HepG2 (cell line): Measurements from ENCODE around the gene GLRX5. TPM values are rescaled to one million over a fixed set of nuclear protein-coding genes. Genes with fewer than 3 reads are reported as not detected.

ENCODE experiments used
- ARHGAP35 ChIP-seq: sonication (generic); formaldehyde crosslinking; IDR thresholded peaks from 2 replicates; pipeline ENCODE4 v1.9.0; 2022; ENCODE audit warnings: mild to moderate bottlenecking, inconsistent platforms, moderate library complexity, missing genetic modification reagents, borderline replicate concordance
- BHLHE40 ChIP-seq: IDR thresholded peaks from 2 replicates; pipeline ENCODE4 v1.6.1; 2011; ENCODE audit warnings: low read length, improper control_type of control experiment
- FOXO4 ChIP-seq: sonication (generic); formaldehyde crosslinking; conservative IDR thresholded peaks from 2 replicates; pipeline ENCODE4 v1.8.1; 2023; ENCODE audit warnings: missing genetic modification reagents
- KAT8 ChIP-seq: IDR thresholded peaks from 2 replicates; pipeline ENCODE4 v1.6.1; 2016; ENCODE audit warnings: missing genetic modification reagents, missing compliant biosample characterization
- KDM2A ChIP-seq: sonication (generic); formaldehyde crosslinking; IDR thresholded peaks from 2 replicates; pipeline ENCODE4 v1.4.0; 2020; ENCODE audit warnings: low read depth, missing genetic modification reagents, borderline replicate concordance
- KDM5B ChIP-seq: sonication (generic); formaldehyde crosslinking; IDR thresholded peaks from 2 replicates; pipeline ENCODE4 v1.4.0; 2020; ENCODE audit warnings: missing genetic modification reagents, mild to moderate bottlenecking, borderline replicate concordance
- KLF15 ChIP-seq: sonication (generic); formaldehyde crosslinking; IDR thresholded peaks from 2 replicates; pipeline ENCODE4 v1.8.1; 2023; ENCODE audit warnings: borderline replicate concordance, mild to moderate bottlenecking, inconsistent platforms, missing genetic modification reagents, mixed read lengths
- MTF1 ChIP-seq: sonication (generic); formaldehyde crosslinking; IDR thresholded peaks from 2 replicates; pipeline ENCODE4 v1.5.0; 2020; ENCODE audit warnings: missing genetic modification reagents
- MZF1 ChIP-seq: sonication (generic); formaldehyde crosslinking; IDR thresholded peaks from 2 replicates; pipeline ENCODE4 v1.8.1; 2023; ENCODE audit warnings: mild to moderate bottlenecking, missing genetic modification reagents, borderline replicate concordance
- ZBTB10 ChIP-seq: sonication (generic); formaldehyde crosslinking; IDR thresholded peaks from 2 replicates; pipeline ENCODE4 v1.4.0; 2020; ENCODE audit warnings: missing genetic modification reagents, borderline replicate concordance
- ZNF224 ChIP-seq: sonication (generic); formaldehyde crosslinking; IDR thresholded peaks from 2 replicates; pipeline ENCODE4 v1.5.0; 2020; ENCODE audit warnings: mild to moderate bottlenecking, missing genetic modification reagents
- ZNF383 ChIP-seq: sonication (generic); formaldehyde crosslinking; IDR thresholded peaks from 2 replicates; pipeline ENCODE4 v1.4.0; 2020; ENCODE audit warnings: missing genetic modification reagents, mild to moderate bottlenecking, borderline replicate concordance
- ZNF496 ChIP-seq: sonication (generic); formaldehyde crosslinking; IDR thresholded peaks from 2 replicates; pipeline ENCODE4 v1.8.1; 2023; ENCODE audit warnings: mild to moderate bottlenecking, moderate library complexity, missing genetic modification reagents; ENCODE audit not compliant: insufficient replicate concordance
- ZNF780A ChIP-seq: sonication (generic); formaldehyde crosslinking; IDR thresholded peaks from 2 replicates; pipeline ENCODE4 v1.8.0; 2022; ENCODE audit warnings: mild to moderate bottlenecking, missing genetic modification reagents, moderate library complexity
- ZNF891 ChIP-seq: sonication (generic); formaldehyde crosslinking; IDR thresholded peaks from 2 replicates; pipeline ENCODE4 v1.5.0; 2020; ENCODE audit warnings: mild to moderate bottlenecking, missing genetic modification reagents
- polyA plus RNA-seq, 8 experiments: library from polyadenylated mRNA; depleted of rRNA in 3 of 8; stranded (reverse) in 7 of 8; unstranded in 1 of 8; fragments of >200 nt; fragmentation: Illumina TruSeq in 4 of 8; extraction: Trizol in 4 of 8; gene quantifications; 2 replicates each; pipeline versions ENCODE4 v1.2.1 to v1.2.3, GENCODE V29; 2011 to 2016; ENCODE audit warnings: low read depth in 4 of 8, missing spikeins in 1 of 8, mixed read lengths in 1 of 8; ENCODE audit not compliant: insufficient read depth in 1 of 8
- total RNA-seq, 5 experiments: library from RNA; depleted of rRNA; stranded (reverse); fragments of >200 nt; fragmentation: Illumina TruSeq; extraction: Trizol; gene quantifications; 2 replicates each; pipeline ENCODE4 v1.2.3, GENCODE V29; 2016; ENCODE audit warnings: low read depth in 1 of 5
- TF ChIP-seq, protein P1 (sequence below): sonication (generic); formaldehyde crosslinking; IDR thresholded peaks from 2 replicates; pipeline ENCODE4 v1.8.1; 2023; ENCODE audit warnings: mild to moderate bottlenecking, missing genetic modification reagents
- TF ChIP-seq, protein P2 (sequence below): IDR thresholded peaks from 2 replicates; pipeline ENCODE4 v1.6.1; 2016; ENCODE audit warnings: low read depth, missing genetic modification reagents, missing compliant biosample characterization

The GLRX5 gene
- total and polyA plus RNA-seq, 2 of the 13 experiments (the other 11 are each of a cell fraction or from before 2014, with no cell fraction given) = 122 to 146 TPM

DNA sequence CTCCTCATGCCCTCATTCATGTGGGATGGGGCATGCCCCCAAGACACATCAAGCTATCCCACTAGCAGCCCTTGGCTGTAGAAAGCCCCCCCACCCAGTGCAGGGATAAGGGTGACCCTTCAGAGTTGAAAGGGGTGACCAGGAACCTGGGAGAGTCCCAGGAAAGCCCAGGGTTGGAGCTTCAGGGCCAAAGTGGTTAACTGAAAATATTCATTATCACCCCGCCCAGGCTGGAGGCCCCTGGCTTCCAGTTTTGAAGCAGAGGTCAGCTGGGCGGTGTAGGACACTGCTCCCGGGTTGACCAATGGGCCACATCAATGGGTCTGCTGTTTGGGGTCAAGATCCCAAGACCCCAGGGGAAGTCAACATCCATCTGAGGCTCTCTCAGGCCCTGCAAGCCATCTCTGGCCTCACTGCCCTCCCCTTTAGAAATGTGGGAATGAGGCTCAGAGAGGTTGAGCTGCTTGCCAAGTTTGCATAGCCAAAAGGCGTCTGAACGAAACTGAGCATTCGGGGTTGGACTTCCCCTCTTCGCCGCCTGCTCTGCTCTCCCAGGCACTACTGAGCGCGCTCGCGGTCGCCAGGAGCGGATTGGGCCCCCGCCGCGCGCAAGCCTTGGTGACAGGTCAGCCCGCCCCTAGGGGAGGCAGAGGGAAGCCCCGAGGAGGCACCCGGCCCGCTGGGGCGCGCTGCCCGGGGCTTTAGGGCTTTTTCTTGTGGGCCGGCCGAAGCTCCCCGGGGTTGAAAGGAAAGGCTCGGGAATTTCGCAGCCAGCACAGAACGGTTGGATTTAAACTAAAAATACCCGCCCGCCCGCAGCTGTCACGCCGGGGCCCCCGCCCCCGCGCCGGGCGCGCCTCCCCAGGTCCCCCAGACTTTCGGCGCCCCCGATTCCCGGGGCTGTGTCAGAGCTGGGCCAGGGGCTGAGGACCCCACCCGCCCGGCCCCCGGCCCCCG, 19.0 kb upstream of the GLRX5 start (continued):
- TF ChIP-seq, protein P1, sequence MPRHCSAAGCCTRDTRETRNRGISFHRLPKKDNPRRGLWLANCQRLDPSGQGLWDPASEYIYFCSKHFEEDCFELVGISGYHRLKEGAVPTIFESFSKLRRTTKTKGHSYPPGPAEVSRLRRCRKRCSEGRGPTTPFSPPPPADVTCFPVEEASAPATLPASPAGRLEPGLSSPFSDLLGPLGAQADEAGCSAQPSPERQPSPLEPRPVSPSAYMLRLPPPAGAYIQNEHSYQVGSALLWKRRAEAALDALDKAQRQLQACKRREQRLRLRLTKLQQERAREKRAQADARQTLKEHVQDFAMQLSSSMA (CRISPR knock-in tag) = no peak
- TF ChIP-seq MTF1 (CRISPR knock-in tag) (no peak), ZNF891 (CRISPR knock-in tag) (no peak; the same call in 1 of the 2 replicates), MZF1 (CRISPR knock-in tag) (no peak), FOXO4 (CRISPR knock-in tag) (no peak), KDM5B (CRISPR knock-in tag) (peak; percentile 52; the same call in 1 of the 2 replicates), ARHGAP35 (CRISPR knock-in tag) (no peak), ZNF224 (no peak), ZNF496 (CRISPR knock-in tag) (no peak), BHLHE40 (no peak), ZNF383 (CRISPR knock-in tag) (no peak), KAT8 (CRISPR knock-in tag) (no peak), KLF15 (no peak), KDM2A (peak; percentile 30), ZBTB10 (CRISPR knock-in tag) (no peak), ZNF780A (no peak)
- TF ChIP-seq, protein P2, sequence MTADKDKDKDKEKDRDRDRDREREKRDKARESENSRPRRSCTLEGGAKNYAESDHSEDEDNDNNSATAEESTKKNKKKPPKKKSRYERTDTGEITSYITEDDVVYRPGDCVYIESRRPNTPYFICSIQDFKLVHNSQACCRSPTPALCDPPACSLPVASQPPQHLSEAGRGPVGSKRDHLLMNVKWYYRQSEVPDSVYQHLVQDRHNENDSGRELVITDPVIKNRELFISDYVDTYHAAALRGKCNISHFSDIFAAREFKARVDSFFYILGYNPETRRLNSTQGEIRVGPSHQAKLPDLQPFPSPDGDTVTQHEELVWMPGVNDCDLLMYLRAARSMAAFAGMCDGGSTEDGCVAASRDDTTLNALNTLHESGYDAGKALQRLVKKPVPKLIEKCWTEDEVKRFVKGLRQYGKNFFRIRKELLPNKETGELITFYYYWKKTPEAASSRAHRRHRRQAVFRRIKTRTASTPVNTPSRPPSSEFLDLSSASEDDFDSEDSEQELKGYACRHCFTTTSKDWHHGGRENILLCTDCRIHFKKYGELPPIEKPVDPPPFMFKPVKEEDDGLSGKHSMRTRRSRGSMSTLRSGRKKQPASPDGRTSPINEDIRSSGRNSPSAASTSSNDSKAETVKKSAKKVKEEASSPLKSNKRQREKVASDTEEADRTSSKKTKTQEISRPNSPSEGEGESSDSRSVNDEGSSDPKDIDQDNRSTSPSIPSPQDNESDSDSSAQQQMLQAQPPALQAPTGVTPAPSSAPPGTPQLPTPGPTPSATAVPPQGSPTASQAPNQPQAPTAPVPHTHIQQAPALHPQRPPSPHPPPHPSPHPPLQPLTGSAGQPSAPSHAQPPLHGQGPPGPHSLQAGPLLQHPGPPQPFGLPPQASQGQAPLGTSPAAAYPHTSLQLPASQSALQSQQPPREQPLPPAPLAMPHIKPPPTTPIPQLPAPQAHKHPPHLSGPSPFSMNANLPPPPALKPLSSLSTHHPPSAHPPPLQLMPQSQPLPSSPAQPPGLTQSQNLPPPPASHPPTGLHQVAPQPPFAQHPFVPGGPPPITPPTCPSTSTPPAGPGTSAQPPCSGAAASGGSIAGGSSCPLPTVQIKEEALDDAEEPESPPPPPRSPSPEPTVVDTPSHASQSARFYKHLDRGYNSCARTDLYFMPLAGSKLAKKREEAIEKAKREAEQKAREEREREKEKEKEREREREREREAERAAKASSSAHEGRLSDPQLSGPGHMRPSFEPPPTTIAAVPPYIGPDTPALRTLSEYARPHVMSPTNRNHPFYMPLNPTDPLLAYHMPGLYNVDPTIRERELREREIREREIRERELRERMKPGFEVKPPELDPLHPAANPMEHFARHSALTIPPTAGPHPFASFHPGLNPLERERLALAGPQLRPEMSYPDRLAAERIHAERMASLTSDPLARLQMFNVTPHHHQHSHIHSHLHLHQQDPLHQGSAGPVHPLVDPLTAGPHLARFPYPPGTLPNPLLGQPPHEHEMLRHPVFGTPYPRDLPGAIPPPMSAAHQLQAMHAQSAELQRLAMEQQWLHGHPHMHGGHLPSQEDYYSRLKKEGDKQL (CRISPR knock-in tag) = no peak
